ENCODE data around the gene PTPRZ1.

GRCh38 chr7:121862591-121862990 lies 10.4 kb upstream of the PTPRZ1 start:
- no peak for TF ChIP-seq RAD21 (conservative IDR thresholded peaks at IDR 0.05 in 1 of 2, IDR thresholded peaks at IDR 0.05 in 1 of 2)
- no peak for TF ChIP-seq EHMT2 (IDR thresholded peaks at IDR 0.05; ENCODE audit: low read depth)
- TF ChIP-seq CTCF (IDR thresholded peaks at IDR 0.05): no peak
- no peak for TF ChIP-seq POLR2A (IDR thresholded peaks at IDR 0.05; ENCODE audit: low read length)
- TF ChIP-seq NPAS2 (CRISPR knock-in tag; IDR thresholded peaks at IDR 0.05; ENCODE audit: borderline replicate concordance): no peak
- no peak for TF ChIP-seq JUN (IDR thresholded peaks at IDR 0.05)
- TF ChIP-seq HOXB5 (CRISPR knock-in tag; IDR thresholded peaks at IDR 0.05): no peak
- TF ChIP-seq HDAC2 (IDR thresholded peaks at IDR 0.05): no peak
- TF ChIP-seq PHF8 (IDR thresholded peaks at IDR 0.05; ENCODE audit: borderline replicate concordance, low read depth): no peak
- TF ChIP-seq EP300 (IDR thresholded peaks at IDR 0.05): no peak
- TF ChIP-seq MYC (IDR thresholded peaks at IDR 0.05; ENCODE audit: borderline replicate concordance, low read length): no peak
- TF ChIP-seq E2F6 (IDR thresholded peaks at IDR 0.05; ENCODE audit: borderline replicate concordance, low read depth): no peak
- TF ChIP-seq BCL3 (IDR thresholded peaks at IDR 0.05): no peak
